ENCODE measurements around the gene EMP3. TPM values are rescaled to one million over a fixed set of nuclear protein-coding genes. Genes with fewer than 3 reads are reported as not detected.

Gene EMP3
- total RNA-seq, 1 experiment from 2014 or later: 8.9 TPM

DNA sequence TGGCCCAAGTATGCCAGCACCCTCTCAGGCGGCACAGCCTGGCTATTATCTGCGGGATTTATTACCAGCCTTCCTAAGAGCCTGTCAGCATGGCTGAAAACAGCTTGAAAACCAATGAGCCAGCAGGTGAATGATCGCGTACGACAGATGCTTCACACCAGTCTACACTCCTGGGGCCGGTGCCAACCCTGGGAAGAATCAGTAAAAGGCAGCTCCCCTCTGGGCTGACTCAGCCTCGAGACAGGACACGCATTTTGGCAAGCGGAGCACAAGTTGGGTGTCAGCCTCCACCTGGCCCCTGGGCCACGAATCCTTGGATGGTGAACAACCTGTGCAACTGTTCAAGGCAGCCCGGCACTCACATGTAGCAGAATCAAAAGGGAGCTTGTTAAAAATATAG, 15.6 kb downstream of the EMP3 start:
- ATAC-seq (no peak), DNase-seq (ENCODE audit: low spot score) (no peak)
- Mint-ChIP-seq H3K9me3 (no peaks in the 10 kb centered on the region), H3K27me3 (ENCODE audit: low read depth) (no peaks in the 10 kb centered on the region; the same call in 1 of the 2 replicates), H3K36me3 (no peaks in the 10 kb centered on the region), H3K4me3 (no peak overlapping the region), H3K27ac (no peak overlapping the region), H3K4me1 (no peaks in the 10 kb centered on the region)
- POLR2A ChIA-PET: no interaction called here
- TF ChIP-seq, protein P1, sequence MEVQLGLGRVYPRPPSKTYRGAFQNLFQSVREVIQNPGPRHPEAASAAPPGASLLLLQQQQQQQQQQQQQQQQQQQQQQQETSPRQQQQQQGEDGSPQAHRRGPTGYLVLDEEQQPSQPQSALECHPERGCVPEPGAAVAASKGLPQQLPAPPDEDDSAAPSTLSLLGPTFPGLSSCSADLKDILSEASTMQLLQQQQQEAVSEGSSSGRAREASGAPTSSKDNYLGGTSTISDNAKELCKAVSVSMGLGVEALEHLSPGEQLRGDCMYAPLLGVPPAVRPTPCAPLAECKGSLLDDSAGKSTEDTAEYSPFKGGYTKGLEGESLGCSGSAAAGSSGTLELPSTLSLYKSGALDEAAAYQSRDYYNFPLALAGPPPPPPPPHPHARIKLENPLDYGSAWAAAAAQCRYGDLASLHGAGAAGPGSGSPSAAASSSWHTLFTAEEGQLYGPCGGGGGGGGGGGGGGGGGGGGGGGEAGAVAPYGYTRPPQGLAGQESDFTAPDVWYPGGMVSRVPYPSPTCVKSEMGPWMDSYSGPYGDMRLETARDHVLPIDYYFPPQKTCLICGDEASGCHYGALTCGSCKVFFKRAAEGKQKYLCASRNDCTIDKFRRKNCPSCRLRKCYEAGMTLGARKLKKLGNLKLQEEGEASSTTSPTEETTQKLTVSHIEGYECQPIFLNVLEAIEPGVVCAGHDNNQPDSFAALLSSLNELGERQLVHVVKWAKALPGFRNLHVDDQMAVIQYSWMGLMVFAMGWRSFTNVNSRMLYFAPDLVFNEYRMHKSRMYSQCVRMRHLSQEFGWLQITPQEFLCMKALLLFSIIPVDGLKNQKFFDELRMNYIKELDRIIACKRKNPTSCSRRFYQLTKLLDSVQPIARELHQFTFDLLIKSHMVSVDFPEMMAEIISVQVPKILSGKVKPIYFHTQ (CRISPR knock-in tag; IDR thresholded peaks at IDR 0.05): no peak
- TF ChIP-seq, protein P2, sequence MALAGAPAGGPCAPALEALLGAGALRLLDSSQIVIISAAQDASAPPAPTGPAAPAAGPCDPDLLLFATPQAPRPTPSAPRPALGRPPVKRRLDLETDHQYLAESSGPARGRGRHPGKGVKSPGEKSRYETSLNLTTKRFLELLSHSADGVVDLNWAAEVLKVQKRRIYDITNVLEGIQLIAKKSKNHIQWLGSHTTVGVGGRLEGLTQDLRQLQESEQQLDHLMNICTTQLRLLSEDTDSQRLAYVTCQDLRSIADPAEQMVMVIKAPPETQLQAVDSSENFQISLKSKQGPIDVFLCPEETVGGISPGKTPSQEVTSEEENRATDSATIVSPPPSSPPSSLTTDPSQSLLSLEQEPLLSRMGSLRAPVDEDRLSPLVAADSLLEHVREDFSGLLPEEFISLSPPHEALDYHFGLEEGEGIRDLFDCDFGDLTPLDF (CRISPR knock-in tag; IDR thresholded peaks at IDR 0.05): no peak
- TF ChIP-seq ZNF317 (CRISPR knock-in tag; IDR thresholded peaks at IDR 0.05; ENCODE audit: borderline replicate concordance, low read depth) (no peak), ZNF416 (CRISPR knock-in tag; IDR thresholded peaks at IDR 0.05) (no peak), SOX15 (CRISPR knock-in tag; IDR thresholded peaks at IDR 0.05) (no peak), HMGA2 (CRISPR knock-in tag; IDR thresholded peaks at IDR 0.05) (no peak), KAT7 (CRISPR knock-in tag; IDR thresholded peaks at IDR 0.05; ENCODE audit: borderline replicate concordance) (no peak), ZNF671 (CRISPR knock-in tag; IDR thresholded peaks at IDR 0.05) (no peak), JUN (CRISPR knock-in tag; IDR thresholded peaks at IDR 0.05) (no peak), CREM (CRISPR knock-in tag; IDR thresholded peaks at IDR 0.05) (no peak), EMX1 (CRISPR knock-in tag; IDR thresholded peaks at IDR 0.05) (no peak), SMAD3 (CRISPR knock-in tag; IDR thresholded peaks at IDR 0.05; ENCODE audit: borderline replicate concordance) (no peak), CREB1 (CRISPR knock-in tag; IDR thresholded peaks at IDR 0.05) (no peak), SMAD4 (CRISPR knock-in tag; IDR thresholded peaks at IDR 0.05) (no peak), ZNF138 (CRISPR knock-in tag; conservative IDR thresholded peaks at IDR 0.05) (no peak), ZNF121 (CRISPR knock-in tag; IDR thresholded peaks at IDR 0.05) (no peak), ZBTB21 (CRISPR knock-in tag; IDR thresholded peaks at IDR 0.05; ENCODE audit: borderline replicate concordance) (no peak)
- TF ChIP-seq, protein P3, sequence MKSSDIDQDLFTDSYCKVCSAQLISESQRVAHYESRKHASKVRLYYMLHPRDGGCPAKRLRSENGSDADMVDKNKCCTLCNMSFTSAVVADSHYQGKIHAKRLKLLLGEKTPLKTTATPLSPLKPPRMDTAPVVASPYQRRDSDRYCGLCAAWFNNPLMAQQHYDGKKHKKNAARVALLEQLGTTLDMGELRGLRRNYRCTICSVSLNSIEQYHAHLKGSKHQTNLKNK (CRISPR knock-in tag; IDR thresholded peaks at IDR 0.05): no peak
- TF ChIP-seq, protein P4, sequence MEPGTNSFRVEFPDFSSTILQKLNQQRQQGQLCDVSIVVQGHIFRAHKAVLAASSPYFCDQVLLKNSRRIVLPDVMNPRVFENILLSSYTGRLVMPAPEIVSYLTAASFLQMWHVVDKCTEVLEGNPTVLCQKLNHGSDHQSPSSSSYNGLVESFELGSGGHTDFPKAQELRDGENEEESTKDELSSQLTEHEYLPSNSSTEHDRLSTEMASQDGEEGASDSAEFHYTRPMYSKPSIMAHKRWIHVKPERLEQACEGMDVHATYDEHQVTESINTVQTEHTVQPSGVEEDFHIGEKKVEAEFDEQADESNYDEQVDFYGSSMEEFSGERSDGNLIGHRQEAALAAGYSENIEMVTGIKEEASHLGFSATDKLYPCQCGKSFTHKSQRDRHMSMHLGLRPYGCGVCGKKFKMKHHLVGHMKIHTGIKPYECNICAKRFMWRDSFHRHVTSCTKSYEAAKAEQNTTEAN (CRISPR knock-in tag; IDR thresholded peaks at IDR 0.05): no peak
- TF ChIP-seq, protein P5, sequence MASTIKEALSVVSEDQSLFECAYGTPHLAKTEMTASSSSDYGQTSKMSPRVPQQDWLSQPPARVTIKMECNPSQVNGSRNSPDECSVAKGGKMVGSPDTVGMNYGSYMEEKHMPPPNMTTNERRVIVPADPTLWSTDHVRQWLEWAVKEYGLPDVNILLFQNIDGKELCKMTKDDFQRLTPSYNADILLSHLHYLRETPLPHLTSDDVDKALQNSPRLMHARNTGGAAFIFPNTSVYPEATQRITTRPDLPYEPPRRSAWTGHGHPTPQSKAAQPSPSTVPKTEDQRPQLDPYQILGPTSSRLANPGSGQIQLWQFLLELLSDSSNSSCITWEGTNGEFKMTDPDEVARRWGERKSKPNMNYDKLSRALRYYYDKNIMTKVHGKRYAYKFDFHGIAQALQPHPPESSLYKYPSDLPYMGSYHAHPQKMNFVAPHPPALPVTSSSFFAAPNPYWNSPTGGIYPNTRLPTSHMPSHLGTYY (CRISPR knock-in tag; IDR thresholded peaks at IDR 0.05): no peak
- CTCF ChIA-PET: interaction anchor here (0.6 to 10.2 kb wide), 7 partner anchors 10 to 59 kb away, joined by 3 to 404 read pairs (median 4); partner anchors contain the start of genes EMP3, KDELR1, SYNGR4 and TMEM143

Measured in WTC11 (cell line).